Skin of body (tissue), 2 donors: ENCODE measurements around the gene HPRT1. TPM values are rescaled to one million over a fixed set of nuclear protein-coding genes. Genes with fewer than 3 reads are reported as not detected.
"Not testable (repeated sequence)": the region's sequence is repeated elsewhere in the genome, so short reads cannot be mapped to it uniquely, and the experiment has no call there.

Experiments
- DNase-seq: peaks from one replicate; lab custom pipeline; 2025; lab: John Stamatoyannopoulos, UW
- total RNA-seq: library from RNA; depleted of rRNA; stranded (reverse); fragments of >200 nt; gene quantifications from one replicate; pipeline ENCODE4 v1.2.3, GENCODE V29; 2014

HPRT1 gene
- 15.3 TPM for total RNA-seq

- peak; percentile 27 for DNase-seq
Measured at GRCh38 chrX:134460005-134460861, at the start of gene HPRT1. HPRT1 (plus strand) TSS chrX:134460165; CDS start chrX:134460312, 147 bp downstream.

- no peak for DNase-seq
Measured at GRCh38 chrX:134416087-134416486, 43.9 kb upstream of the HPRT1 start.

GRCh38 chrX:134418317-134419113 is 41.5 kb upstream of the HPRT1 start:
- DNase-seq: no peak

GRCh38 chrX:134419784-134420183 is 40.2 kb upstream of the HPRT1 start:
- no peak for DNase-seq

- no peak for DNase-seq
Measured at GRCh38 chrX:134423606-134424005, 36.4 kb upstream of the HPRT1 start.

- DNase-seq: no peak
Measured at GRCh38 chrX:134426281-134426680, 33.7 kb upstream of the HPRT1 start.

GRCh38 chrX:134431894-134432293 is 28.1 kb upstream of the HPRT1 start:
- DNase-seq: no peak

- DNase-seq: no peak
Measured at GRCh38 chrX:134435894-134436293, 24.1 kb upstream of the HPRT1 start.

- no peak for DNase-seq
Measured at GRCh38 chrX:134443020-134443419, 16.9 kb upstream of the HPRT1 start.

GRCh38 chrX:134443461-134443860 is 16.5 kb upstream of the HPRT1 start:
- no peak for DNase-seq

- no peak for DNase-seq
Measured at GRCh38 chrX:134444681-134445080, 15.3 kb upstream of the HPRT1 start.

GRCh38 chrX:134452596-134452995 is 7.4 kb upstream of the HPRT1 start:
- DNase-seq: no peak

- DNase-seq: no peak
Measured at GRCh38 chrX:134453631-134454030, 6.3 kb upstream of the HPRT1 start.

GRCh38 chrX:134454506-134454905 is 5.5 kb upstream of the HPRT1 start:
- no peak for DNase-seq

- no peak for DNase-seq
Measured at GRCh38 chrX:134457708-134458107, 2.3 kb upstream of the HPRT1 start.

- no peak for DNase-seq
Measured at GRCh38 chrX:134459683-134460004, 321 bp upstream of the HPRT1 start.

- DNase-seq: no peak
Measured at GRCh38 chrX:134460862-134461220, 876 bp downstream of the HPRT1 start.

- DNase-seq: no peak
Measured at GRCh38 chrX:134461437-134461836, 1.5 kb downstream of the HPRT1 start.

GRCh38 chrX:134462927-134463326 is 3.0 kb downstream of the HPRT1 start:
- DNase-seq: no peak

- not testable (repeated sequence) for DNase-seq
Measured at GRCh38 chrX:134464453-134464852, 4.5 kb downstream of the HPRT1 start.

- DNase-seq: no peak
Measured at GRCh38 chrX:134469486-134469885, 9.5 kb downstream of the HPRT1 start.

GRCh38 chrX:134470013-134470412 is 10.0 kb downstream of the HPRT1 start:
- DNase-seq: no peak

GRCh38 chrX:134472041-134472440 is 12.1 kb downstream of the HPRT1 start:
- no peak for DNase-seq
